Measurements from ENCODE around the gene WDR37.
A peak's percentile ranks its signal among the peaks of the same experiment; 100 is the strongest.
"Not testable (repeated sequence)": the region's sequence is repeated elsewhere in the genome, so short reads cannot be mapped to it uniquely, and the experiment has no call there.

The WDR37 gene

GRCh38 chr10:1043532-1043995, 12.6 kb upstream of the WDR37 start:
- DNase-seq (ENCODE audit: low spot score) = no peak

- no peak for DNase-seq (ENCODE audit: low spot score)
Observed at GRCh38 chr10:1044146-1044545, 12.0 kb upstream of the WDR37 start.

GRCh38 chr10:1044964-1045363, 11.2 kb upstream of the WDR37 start:
- no peak for DNase-seq (ENCODE audit: low spot score)

- DNase-seq (ENCODE audit: low spot score) = no peak
Observed at GRCh38 chr10:1045415-1045814, 10.8 kb upstream of the WDR37 start.

GRCh38 chr10:1047937-1048336, 8.2 kb upstream of the WDR37 start:
- DNase-seq (ENCODE audit: low spot score) = no peak

- no peak for DNase-seq (ENCODE audit: low spot score)
Observed at GRCh38 chr10:1048349-1048731, 7.8 kb upstream of the WDR37 start.

- DNase-seq (ENCODE audit: low spot score) = peak; percentile 96
Observed at GRCh38 chr10:1048732-1049424, 7.3 kb upstream of the WDR37 start, which contains the start of gene IDI1. TSS of gene IDI1 (minus strand) at chr10:1049119. CDS start at chr10:1049003, 116 bp downstream.

GRCh38 chr10:1049425-1049958, 6.7 kb upstream of the WDR37 start:
- DNase-seq (ENCODE audit: low spot score) = peak; percentile 27

GRCh38 chr10:1050145-1050544, 6.0 kb upstream of the WDR37 start:
- peak; percentile 25 for DNase-seq (ENCODE audit: low spot score)

GRCh38 chr10:1050554-1050953, 5.6 kb upstream of the WDR37 start:
- peak; percentile 58 for DNase-seq (ENCODE audit: low spot score)

GRCh38 chr10:1054684-1055083, 1.5 kb upstream of the WDR37 start:
- no peak for DNase-seq (ENCODE audit: low spot score)

- DNase-seq (ENCODE audit: low spot score) = no peak
Observed at GRCh38 chr10:1057106-1057657, 997 bp downstream of the WDR37 start.

- DNase-seq (ENCODE audit: low spot score) = no peak
Observed at GRCh38 chr10:1058017-1058416, 1.8 kb downstream of the WDR37 start.

- DNase-seq (ENCODE audit: low spot score) = no peak
Observed at GRCh38 chr10:1059902-1060301, 3.7 kb downstream of the WDR37 start.

- DNase-seq (ENCODE audit: low spot score) = no peak
Observed at GRCh38 chr10:1061930-1062774, 6.0 kb downstream of the WDR37 start.

- no peak for DNase-seq (ENCODE audit: low spot score)
Observed at GRCh38 chr10:1063232-1063865, 7.2 kb downstream of the WDR37 start.

GRCh38 chr10:1064964-1065247, 8.7 kb downstream of the WDR37 start:
- no peak for DNase-seq (ENCODE audit: low spot score)

- not testable (repeated sequence) for DNase-seq (ENCODE audit: low spot score)
Observed at GRCh38 chr10:1066734-1067133, 10.5 kb downstream of the WDR37 start.

- no peak for DNase-seq (ENCODE audit: low spot score)
Observed at GRCh38 chr10:1068380-1069361, 12.5 kb downstream of the WDR37 start.

- DNase-seq (ENCODE audit: low spot score) = no peak
Observed at GRCh38 chr10:1070919-1071318, 14.7 kb downstream of the WDR37 start.

- no peak for DNase-seq (ENCODE audit: low spot score)
Observed at GRCh38 chr10:1074052-1074747, 18.0 kb downstream of the WDR37 start.
